ENCODE results near the gene CDR2. TPM values are rescaled to one million over a fixed set of nuclear protein-coding genes. Genes with fewer than 3 reads are reported as not detected.

CDR2 gene
- total RNA-seq, 1 experiment from 2014 or later: 35.7 TPM

GRCh38 chr16:22325598-22326368 lies 48.6 kb downstream of the CDR2 start:
- Histone ChIP-seq H3K4me1 (ENCODE audit: control insufficient read depth, insufficient read depth, low read length) (no peaks in the 10 kb centered on the region), H3K27ac (ENCODE audit: low read length) (no peak overlapping the region), H3K36me3 (ENCODE audit: control insufficient read depth, insufficient read depth, low read length) (no peaks in the 10 kb centered on the region; the same call in 1 of the 2 replicates), H3K27me3 (ENCODE audit: control insufficient read depth, insufficient read depth, low read length) (no peaks in the 10 kb centered on the region), H3K4me3 (ENCODE audit: low read depth in 2 of 2, low read length in 2 of 2) (no peak overlapping the region), H3K9me3 (ENCODE audit: control insufficient read depth, insufficient read depth, low read depth, low read length) (no peaks in the 10 kb centered on the region)
- ATAC-seq (no peak), DNase-seq (ENCODE audit: low read depth, low spot score) (no peak)
- intact Hi-C loops (cut with micrococcal nuclease; ENCODE audit: unreplicated experiment): no loop called here
- TF ChIP-seq REST (IDR thresholded peaks at IDR 0.05; ENCODE audit: insufficient read depth in 1 of 2, low read depth in 2 of 2, low read length in 1 of 2) (no peak), TCF7L2 (IDR thresholded peaks at IDR 0.05; ENCODE audit: low read depth, low read length) (no peak), CTCF (IDR thresholded peaks at IDR 0.05) (no peak), SIN3A (IDR thresholded peaks at IDR 0.05; ENCODE audit: borderline replicate concordance, insufficient read depth, low read depth, low read length) (no peak), POLR2AphosphoS5 (IDR thresholded peaks at IDR 0.05; ENCODE audit: low read depth, low read length) (no peak)
- in situ Hi-C loops (cut with HindIII; ENCODE audit: low pct_unique_long_range_greater_than_20kb, low sequenced_read_pairs): no loop called here
- ChIA-PET CTCF (interaction anchor here (0.5 kb wide), 1 partner anchor 100 kb away, joined by 7 read pairs; no protein-coding TSS in a partner anchor), POLR2A (no interaction called here)
- no TSS peak for BruUV-seq (replicated peaks)

GRCh38 chr16:22324787-22325597 lies 49.4 kb downstream of the CDR2 start:
- in situ Hi-C loops (cut with HindIII; ENCODE audit: low pct_unique_long_range_greater_than_20kb, low sequenced_read_pairs): no loop called here
- Histone ChIP-seq H3K4me1 (ENCODE audit: control insufficient read depth, insufficient read depth, low read length) (no peaks in the 10 kb centered on the region), H3K9me3 (ENCODE audit: control insufficient read depth, insufficient read depth, low read depth, low read length) (no peaks in the 10 kb centered on the region), H3K27me3 (ENCODE audit: control insufficient read depth, insufficient read depth, low read length) (no peaks in the 10 kb centered on the region), H3K36me3 (ENCODE audit: control insufficient read depth, insufficient read depth, low read length) (no peaks in the 10 kb centered on the region; the same call in none of the 2 replicates), H3K27ac (ENCODE audit: low read length) (no peak overlapping the region), H3K4me3 (ENCODE audit: low read depth in 2 of 2, low read length in 2 of 2) (no peak overlapping the region)
- DNase-seq (ENCODE audit: low read depth, low spot score) (no peak), ATAC-seq (no peak)
- no TSS peak for BruUV-seq (replicated peaks)
- intact Hi-C loops (cut with micrococcal nuclease; ENCODE audit: unreplicated experiment): no loop called here
- ChIA-PET CTCF (no interaction called here), POLR2A (no interaction called here)
- no peak for TF ChIP-seq TCF7L2 (IDR thresholded peaks at IDR 0.05; ENCODE audit: low read depth, low read length)
- no peak for TF ChIP-seq SIN3A (IDR thresholded peaks at IDR 0.05; ENCODE audit: borderline replicate concordance, insufficient read depth, low read depth, low read length)
- TF ChIP-seq POLR2AphosphoS5 (IDR thresholded peaks at IDR 0.05; ENCODE audit: low read depth, low read length): no peak
- TF ChIP-seq CTCF (IDR thresholded peaks at IDR 0.05): no peak
- TF ChIP-seq REST (IDR thresholded peaks at IDR 0.05; ENCODE audit: insufficient read depth in 1 of 2, low read depth in 2 of 2, low read length in 1 of 2): no peak

Data from Panc1 (cell line).